Panc1 (cell line): ENCODE data around the gene GPRC6A.

ENCODE experiments used
- POLR2AphosphoS5 ChIP-seq: IDR thresholded peaks from 2 replicates; pipeline ENCODE4 v1.6.1; 2012; ENCODE audit warnings: mild to moderate bottlenecking, low read depth, low read length, moderate library complexity
- TF ChIP-seq, protein P1 (sequence below): fragments of 450-650 bp; IDR thresholded peaks from 2 replicates; pipeline ENCODE4 v1.5.1; 2017; ENCODE audit warnings: mild to moderate bottlenecking

DNA sequence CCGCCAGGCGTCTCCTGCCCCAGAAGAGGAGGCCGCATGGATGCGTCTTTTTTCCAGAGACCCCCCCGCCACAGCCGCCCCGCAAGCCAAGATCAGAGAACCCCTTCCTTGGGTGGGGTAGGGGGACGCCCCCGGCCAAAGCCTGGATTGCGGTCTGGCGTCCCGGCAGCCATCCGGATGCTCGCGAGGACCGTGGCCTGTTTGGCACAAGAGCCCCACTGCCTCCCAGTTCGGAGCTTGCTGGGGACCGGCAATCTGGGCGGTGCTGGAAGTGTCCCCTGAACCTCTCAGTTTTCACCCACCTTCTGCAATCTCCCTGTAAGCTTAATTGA lies 64.3 kb downstream of the GPRC6A start:
- TF ChIP-seq, protein P1, sequence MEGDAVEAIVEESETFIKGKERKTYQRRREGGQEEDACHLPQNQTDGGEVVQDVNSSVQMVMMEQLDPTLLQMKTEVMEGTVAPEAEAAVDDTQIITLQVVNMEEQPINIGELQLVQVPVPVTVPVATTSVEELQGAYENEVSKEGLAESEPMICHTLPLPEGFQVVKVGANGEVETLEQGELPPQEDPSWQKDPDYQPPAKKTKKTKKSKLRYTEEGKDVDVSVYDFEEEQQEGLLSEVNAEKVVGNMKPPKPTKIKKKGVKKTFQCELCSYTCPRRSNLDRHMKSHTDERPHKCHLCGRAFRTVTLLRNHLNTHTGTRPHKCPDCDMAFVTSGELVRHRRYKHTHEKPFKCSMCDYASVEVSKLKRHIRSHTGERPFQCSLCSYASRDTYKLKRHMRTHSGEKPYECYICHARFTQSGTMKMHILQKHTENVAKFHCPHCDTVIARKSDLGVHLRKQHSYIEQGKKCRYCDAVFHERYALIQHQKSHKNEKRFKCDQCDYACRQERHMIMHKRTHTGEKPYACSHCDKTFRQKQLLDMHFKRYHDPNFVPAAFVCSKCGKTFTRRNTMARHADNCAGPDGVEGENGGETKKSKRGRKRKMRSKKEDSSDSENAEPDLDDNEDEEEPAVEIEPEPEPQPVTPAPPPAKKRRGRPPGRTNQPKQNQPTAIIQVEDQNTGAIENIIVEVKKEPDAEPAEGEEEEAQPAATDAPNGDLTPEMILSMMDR, result no peak
- TF ChIP-seq POLR2AphosphoS5, result no peak
